IPS-11a (cell line): ENCODE results near the gene GSTM1.

ENCODE experiments used
- H3K4me3 ChIP-seq: one replicate; pipeline ENCODE4 v1.5.1; 2013; ENCODE audit warnings: low read depth, low read length, control low read depth

Gene GSTM1

DNA sequence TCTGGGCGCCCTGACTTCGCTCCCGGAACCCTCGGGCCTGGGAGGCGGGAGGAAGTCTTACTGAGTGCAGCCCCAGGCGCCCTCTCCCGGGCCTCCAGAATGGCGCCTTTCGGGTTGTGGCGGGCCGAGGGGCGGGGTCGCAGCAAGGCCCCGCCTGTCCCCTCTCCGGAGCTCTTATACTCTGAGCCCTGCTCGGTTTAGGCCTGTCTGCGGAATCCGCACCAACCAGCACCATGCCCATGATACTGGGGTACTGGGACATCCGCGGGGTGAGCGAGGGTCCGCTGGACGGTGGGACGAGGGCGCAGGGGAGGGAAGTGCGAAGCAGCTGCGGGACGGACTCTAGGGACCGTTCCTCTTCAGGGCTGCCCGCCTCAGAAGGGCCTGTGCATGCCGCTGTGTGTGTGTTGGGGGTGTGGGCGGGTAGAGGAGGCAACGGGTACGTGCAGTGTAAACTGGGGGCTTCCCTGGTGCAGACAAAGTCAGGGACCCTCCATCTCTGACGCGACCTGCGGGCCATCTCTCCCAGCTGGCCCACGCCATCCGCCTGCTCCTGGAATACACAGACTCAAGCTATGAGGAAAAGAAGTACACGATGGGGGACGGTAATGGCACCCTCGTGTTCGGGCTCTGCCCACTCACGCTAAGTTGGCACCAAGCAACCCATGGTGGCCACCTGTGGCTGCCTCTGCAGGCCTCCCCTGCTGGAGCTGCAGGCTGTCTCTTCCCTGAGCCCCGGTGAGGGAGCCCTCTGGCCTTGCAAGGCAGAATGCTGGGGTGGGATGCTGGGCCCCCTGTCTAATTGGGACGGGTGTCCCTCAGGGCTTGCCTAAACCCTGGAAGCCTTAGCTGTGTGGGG is at the start of gene GSTM1:
GSTM1 (plus strand) TSS at position 177 of the 859 bp plus-strand sequence; CDS start at position 234, 57 bp downstream.
- no peak within 1 kb of the TSS for H3K4me3 ChIP-seq

DNA sequence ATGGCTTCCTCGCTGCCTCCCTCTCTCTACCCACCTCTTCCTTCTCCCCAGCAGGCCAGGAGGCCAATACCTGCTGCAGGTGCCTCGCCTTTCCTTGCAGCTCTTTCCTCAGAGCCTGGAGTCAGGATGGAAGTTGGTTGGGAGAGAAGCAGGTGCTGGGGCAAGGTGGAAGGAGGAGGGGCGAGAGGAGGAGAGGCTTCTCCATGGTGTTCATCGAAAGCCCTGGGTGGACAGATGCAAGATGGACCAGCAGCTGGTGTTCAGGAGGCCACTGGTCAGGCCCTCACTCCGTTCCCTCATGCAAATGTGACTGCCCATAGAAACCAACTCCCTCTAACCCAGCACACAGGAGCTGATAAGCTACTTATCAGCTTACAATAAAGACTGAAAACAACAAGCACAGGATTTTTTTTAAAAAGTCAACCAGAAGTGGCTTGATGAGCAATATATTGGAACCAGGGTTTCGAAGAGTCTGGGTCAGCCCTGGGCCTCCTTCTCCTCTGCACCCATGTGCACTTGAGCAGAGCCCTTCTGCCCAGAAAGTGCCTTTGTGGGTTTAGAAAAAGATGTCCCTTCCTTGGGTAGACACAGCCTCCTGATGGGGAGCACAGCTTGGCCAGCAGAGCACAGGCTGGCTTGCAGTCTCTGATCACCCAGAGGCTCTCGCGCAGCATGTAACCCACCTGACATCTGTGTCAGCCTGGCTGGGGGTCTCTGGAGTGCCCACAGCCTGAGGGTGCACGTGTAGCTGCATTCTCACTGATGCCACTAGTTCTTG is 48.4 kb upstream of the GSTM1 start:
- H3K4me3 ChIP-seq = no peak overlapping the region

DNA sequence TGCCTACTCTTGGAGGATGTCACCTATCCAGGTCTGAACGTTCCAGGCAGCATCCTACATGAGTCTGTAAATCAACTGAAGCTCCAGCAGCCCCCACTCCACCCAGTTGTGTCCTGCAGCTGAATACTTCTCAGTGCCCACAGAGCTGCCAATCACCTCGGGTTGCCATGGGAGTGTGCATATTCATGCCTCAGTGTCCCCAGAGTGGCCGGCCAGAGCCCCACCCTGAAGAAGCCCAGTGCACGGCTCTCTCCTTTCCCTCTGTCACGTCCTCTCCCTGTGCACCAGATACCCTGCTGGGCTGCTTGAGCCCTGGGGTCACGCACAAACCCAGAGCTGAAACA is 47.8 kb upstream of the GSTM1 start:
- no peak overlapping the region for H3K4me3 ChIP-seq

DNA sequence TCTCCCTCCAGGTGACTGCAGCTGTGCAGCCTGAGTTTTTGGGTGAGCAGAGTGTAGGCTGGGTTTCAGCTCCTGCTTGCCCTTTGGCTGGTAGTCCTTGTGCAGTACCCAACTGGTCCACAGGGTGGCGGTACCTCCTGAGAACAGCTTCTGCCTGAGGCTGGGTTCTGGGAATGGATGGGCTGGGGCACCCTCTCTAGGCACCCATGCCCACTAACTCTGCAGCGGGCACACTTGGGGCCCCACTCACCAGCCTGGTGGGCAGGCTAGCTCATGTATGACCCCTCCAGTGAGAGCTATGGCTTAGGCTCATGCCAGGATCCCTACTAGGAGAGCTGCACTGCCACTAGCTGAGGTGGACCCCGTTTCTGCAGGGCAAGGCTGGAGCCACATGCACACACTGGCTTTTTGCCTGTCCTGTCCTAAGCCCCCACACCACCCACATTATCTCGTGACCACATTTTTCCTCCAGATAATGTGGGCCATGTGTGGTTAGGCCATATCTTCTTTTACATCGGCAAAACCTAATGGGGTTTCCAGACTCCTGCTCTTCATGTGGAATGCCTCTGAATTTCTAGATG is 47.2 kb upstream of the GSTM1 start:
- no peak overlapping the region for H3K4me3 ChIP-seq

DNA sequence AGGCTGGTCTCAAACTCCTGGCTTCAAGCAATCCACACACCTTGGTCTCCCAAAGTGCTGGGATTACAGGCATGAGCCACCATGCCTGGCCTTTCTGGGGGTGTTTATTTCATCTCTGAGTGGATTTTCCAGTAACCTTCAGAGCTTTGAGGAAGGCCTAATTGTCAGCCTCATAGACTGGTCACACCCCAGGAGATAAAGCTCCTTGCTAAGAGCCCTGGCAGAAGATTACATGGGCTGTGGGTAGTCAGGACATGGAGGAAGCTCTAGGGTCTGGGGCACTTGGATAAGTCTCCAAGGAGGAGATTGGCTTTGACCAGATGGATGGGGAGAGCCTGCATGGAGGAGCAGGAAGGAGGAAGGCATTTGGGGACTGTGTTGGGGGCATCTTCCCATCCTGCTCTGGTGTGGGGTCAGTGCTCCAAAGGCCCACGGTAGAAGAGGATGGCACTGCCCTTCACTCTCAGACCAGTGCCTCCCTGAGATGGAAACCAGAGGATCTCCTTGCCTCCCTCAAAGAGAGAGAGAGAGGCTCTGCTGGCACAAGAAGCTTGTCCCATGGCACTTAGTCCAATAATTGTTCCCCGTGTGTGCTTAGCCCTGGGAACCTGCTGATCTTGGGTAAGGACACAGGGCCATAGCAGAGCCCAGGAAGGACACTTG is 46.4 kb upstream of the GSTM1 start:
- no peak overlapping the region for H3K4me3 ChIP-seq

DNA sequence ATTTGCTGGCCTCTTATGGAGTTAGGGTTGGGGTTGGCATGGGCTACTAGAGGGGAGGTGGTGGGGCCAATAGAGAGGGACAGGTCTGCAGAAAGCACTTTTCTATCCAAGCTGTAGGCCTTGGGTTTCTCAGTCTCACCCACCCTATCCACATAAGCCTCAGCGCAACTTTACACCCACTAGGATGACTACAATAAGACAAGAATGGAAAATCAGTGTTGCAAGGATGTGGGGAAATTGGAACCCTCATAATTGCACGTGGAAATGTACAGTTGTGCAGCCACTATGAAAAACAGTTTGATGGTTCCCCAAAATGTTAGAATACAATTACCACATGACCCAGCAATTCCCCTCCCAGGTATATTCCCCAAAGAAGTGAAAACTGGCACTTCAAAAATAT is 45.8 kb upstream of the GSTM1 start:
- no peak overlapping the region for H3K4me3 ChIP-seq

DNA sequence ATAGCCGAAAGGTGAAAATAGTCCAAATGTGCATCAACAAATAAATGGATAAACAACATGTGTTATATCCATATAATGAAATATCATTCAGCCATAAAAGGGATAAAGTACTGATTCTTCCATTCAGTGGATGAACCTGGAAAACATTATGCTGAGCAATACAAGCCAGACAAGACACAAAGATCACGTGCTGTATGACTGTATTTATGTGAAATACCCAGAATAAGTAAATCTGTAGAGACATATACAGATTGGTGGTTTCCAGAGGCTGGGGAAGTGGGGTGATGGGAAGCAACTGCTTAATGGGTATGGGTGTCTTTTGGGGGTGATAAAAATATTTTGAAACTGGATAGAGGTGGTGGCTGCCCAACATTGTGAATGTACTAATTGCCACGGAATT is 45.0 kb upstream of the GSTM1 start:
- no peak overlapping the region for H3K4me3 ChIP-seq

DNA sequence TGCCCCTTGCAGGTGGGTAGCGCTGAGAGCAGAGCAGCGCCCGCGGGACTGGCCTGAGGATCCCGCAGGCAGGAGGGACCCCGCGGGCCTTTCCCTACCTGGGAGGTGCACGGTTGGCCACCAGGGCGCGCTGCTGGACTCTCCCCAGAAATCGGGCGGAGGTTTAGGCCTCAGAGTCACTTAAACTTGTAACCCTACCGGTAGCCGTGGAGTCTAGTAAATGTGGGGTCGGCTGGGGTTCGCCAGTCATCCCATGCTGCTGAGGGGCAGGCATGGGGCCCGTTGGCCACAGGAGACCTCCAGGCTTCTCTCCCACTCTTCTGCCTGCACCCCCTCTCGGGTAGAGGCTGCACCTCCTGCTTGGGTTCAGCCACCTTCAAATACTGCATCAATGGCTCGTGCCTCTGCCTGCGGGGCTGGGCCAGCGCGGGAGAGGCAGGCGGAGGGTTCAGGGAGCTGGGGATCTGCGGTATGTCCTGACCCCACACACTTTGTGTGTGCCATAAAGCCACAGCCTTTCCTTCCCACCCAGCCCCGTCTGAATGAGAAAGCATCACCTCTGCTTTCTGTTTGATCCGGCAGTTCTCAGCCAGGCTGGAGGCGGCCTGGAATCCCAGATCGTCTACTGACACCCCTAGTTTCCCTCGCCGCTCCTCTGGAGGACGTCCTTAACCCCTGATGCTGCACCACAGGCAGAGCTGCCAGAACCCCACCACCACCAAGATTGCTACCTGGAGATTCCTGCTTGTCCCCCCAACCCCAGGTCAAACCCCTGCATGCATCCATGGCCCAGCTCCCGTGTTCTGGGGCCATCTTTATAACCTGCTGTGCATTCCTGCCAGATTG is 44.0 kb upstream of the GSTM1 start:
- H3K4me3 ChIP-seq = no peak overlapping the region

DNA sequence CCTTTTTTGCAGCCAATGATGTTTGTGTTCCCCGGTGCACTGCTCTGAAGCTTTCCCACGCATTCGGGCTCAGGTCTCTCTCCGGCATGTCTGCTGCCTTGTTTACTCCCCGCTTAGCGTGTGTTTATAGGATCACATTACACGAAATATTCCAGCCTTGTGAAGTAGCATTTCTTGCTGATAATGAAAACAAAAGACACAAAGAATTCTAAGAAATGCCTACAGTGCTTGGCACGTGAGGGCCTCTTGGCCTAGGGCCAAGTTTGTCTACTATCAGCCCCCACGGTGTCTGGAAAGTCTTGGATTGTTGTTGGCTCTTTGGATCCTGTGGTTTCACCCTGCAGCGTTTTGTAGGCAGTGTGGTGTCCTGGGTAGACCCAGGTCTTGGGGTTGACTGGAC is 42.9 kb upstream of the GSTM1 start:
- H3K4me3 ChIP-seq = no peak overlapping the region

DNA sequence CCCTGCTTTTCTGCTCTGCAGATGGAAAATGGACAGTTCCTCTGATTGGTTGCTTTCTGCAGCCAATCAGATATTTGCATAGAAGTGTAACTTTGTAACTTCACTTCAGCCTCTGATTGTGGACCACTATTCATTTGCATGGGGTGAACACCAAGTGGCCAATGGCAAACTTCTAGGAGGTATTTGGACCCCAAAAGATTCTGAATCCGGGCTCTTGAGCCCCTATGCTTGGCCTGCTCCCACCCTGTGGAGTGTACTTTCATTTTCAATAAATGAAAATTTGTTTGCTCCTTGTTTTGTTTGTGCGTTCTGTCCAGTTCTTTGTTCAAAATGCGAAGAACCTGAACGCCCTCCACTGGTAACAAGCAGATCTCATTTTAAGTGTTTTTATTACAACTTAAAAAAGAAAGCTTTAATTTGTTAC is 38.1 kb upstream of the GSTM1 start:
- no peak overlapping the region for H3K4me3 ChIP-seq

DNA sequence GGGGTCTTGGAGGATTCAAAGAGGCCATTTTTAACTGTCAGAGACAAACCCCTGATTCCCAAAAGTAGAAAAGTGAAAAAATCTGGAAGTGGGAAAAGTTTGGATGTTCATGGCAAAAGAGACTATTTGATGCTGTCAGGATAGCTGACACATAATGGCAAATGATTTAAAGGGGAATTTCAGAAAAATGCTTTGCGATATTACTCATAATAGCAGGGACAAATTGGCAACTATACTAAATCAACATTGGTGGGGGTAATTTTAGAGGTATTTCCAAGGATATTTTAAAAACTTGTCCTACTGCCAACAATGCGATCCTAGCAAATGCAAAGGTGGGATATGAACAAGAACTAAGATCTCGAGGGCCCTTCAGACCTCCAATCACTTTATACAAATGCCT is 37.0 kb upstream of the GSTM1 start:
- no peak overlapping the region for H3K4me3 ChIP-seq

DNA sequence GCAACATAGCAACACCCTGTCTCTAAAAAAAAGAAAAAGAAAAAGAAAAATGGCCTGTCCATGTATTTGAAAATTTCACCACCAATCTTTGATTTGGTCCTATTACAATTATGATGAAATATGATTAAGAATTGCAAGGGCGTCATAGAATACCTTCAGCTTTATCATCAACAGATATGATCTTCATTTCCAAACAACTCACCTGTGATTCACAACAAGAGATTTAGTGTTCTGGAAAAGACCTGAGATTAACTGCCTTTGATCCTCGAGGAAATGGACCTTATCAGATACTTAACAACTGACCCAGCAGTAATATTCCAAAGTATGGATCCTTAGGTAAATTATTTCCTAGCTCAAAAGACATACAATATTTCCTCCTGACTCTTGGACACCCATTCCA is 35.2 kb upstream of the GSTM1 start:
- H3K4me3 ChIP-seq = no peak overlapping the region

DNA sequence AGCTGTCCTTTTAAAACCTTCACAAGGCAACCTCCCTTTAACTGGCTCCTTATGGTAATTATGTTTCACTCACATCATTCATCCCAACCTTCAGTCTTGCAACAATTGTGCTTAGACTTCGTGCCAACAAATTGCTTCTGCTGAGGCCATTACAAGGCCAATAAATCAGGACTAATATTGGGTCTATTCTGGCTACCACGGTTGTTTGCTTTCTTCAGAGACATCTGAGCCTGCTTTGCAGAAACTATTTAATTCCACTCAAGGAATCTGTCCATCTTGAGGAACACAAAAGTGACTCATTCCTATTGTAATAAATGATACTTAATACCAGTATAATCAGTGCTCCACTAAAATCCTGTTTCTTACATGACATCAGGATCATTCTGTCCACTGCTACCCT is 34.3 kb upstream of the GSTM1 start:
- H3K4me3 ChIP-seq = no peak overlapping the region

DNA sequence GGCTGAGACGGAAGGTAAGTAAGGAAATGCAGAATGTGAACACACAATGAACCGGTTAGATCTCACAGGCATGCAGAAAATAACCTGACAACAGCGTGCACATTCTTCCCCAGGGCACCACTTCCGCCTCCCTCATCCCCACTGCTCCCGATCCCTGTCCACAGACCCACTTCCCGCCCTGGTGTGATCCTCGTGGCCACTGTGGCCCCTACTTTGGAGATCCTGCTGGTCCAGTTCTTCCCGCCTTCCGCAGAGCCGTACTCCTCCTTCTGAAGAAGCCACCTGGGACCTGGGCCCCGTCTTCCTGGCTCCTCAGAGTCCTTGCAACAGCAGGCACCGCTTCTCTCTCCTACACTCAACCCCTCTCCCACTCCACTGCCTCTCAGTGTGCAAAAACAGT is 33.1 kb upstream of the GSTM1 start:
- no peak overlapping the region for H3K4me3 ChIP-seq

DNA sequence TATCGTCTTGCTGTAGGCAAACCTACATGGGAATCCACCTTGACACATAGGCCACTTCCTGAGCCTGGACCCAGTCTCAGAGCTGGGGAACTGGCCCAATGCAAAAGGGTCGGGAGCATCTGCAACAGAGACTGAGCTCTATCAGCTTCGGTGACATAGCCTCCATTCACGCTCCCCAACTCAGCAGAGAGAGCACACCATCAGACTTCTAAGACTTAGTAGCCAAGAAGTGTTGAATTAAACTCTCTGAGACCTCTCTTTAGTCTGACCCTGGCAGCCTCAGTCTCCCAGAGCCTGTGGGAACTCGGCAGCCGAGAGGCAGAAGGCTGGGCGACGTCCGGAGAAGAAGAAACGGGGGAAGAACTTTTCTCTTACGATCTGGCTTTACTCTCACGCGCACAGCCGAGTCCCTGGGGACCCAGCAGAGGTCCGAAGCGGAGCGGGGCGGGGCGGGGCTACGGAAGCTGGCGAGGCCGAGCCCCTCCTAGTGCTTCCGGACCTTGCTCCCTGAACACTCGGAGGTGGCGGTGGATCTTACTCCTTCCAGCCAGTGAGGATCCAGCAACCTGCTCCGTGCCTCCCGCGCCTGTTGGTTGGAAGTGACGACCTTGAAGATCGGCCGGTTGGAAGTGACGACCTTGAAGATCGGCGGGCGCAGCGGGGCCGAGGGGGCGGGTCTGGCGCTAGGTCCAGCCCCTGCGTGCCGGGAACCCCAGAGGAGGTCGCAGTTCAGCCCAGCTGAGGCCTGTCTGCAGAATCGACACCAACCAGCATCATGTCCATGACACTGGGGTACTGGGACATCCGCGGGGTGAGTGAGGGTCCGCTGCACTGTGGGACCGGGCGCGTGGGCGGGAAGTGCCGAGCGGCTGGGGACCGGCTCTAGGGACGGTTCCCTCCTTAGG is 31.8 kb upstream of the GSTM1 start, which contains the start of gene GSTM4:
GSTM4 (plus strand) TSS at position 485 of the 905 bp plus-strand sequence; CDS start at position 776, 291 bp downstream.
- H3K4me3 ChIP-seq = peak within 1 kb of the TSS; percentile 70

DNA sequence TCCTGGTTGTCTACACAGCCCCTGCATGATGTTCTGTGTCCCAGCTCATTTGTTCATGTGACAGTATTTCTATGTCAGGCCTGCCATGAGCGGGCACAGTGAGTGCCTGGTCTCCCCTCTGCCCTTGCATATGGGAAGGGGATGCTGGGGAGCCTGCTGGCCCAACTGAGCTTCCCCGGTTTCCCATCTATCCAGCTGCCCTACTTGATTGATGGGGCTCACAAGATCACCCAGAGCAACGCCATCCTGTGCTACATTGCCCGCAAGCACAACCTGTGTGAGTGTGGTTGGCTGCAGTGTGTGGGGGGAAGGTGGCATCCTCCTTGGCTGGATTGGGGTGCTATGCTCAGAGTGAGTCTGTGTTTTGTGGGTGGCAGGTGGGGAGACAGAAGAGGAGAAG is 30.2 kb upstream of the GSTM1 start:
- H3K4me3 ChIP-seq = no peak overlapping the region

DNA sequence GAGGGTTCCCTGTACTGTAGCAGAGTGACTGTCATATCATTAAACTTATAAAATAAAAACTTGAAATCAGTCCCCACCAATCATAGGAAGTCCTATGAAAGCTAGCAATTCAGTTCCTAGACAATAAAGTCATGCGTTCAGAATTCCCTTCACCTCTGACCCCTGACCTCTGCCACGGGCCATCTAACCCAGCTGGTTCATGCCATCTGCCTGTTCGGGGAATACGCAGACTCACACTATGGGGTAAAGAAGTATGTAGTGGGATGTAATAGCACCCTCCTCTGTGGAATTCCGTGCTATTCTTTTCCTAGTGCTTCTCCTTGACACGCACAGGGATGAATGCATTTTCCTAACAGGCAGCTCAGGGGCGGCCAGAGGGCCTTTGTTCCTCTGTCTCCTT is 29.6 kb upstream of the GSTM1 start:
- no peak overlapping the region for H3K4me3 ChIP-seq

DNA sequence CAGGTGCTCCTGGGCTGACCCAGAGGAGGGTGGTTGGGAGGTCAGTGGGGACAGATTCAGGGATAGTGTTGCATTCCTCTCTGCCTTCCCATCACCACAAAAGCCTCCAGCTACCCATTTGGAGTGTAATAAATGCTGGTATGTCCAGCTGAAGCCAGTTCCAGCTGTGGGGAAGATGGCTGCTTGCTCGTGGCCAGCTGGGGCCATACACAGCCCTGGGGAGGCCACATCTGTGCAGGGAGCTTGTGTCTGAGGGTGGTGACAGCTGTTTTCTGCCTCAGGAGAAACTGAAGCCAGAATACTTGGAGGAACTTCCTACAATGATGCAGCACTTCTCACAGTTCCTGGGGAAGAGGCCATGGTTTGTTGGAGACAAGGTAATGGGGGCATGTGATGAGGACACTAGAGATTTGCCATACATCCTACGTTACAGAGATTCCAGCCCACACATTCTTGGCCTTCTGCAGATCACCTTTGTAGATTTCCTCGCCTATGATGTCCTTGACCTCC is 29.0 kb upstream of the GSTM1 start:
- no peak overlapping the region for H3K4me3 ChIP-seq

DNA sequence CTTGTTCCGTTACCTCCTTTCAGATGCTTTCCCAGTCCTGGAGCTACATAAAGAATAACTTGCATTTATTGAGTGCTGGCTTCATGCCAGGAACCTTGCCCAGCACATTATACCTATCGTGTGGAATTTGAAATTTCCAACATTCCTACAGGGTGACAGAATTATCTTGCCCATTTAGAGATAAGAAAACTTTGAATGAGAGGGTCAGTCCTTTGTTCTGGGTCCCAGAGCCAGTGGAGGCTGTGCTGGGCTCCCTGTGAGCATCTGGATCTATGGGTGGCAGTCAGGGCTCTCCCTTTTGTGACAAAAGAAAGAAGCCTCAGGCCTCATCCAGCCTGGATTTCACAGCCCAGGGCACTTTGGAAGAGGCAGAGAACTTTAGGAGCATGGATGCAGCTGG is 28.5 kb upstream of the GSTM1 start:
- no peak overlapping the region for H3K4me3 ChIP-seq
